HG02981 (cell line): ENCODE results near the gene NECAB3.
"Not testable (repeated sequence)": the region's sequence is repeated elsewhere in the genome, so short reads cannot be mapped to it uniquely, and the experiment has no call there.

Experiments used
- ATAC-seq: cut with Tn5 transposase; IDR thresholded peaks from one replicate; pipeline ENCODE4 v1.9.1; 2021; ENCODE audit warnings: mild to moderate bottlenecking, moderate library complexity; ENCODE audit not compliant: unreplicated experiment

Gene NECAB3, protein sequence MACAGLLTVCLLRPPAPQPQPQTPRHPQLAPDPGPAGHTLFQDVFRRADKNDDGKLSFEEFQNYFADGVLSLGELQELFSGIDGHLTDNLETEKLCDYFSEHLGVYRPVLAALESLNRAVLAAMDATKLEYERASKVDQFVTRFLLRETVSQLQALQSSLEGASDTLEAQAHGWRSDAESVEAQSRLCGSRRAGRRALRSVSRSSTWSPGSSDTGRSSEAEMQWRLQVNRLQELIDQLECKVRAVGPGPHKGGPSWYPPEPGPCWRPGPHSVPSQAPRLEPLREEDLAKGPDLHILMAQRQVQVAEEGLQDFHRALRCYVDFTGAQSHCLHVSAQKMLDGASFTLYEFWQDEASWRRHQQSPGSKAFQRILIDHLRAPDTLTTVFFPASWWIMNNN

DNA sequence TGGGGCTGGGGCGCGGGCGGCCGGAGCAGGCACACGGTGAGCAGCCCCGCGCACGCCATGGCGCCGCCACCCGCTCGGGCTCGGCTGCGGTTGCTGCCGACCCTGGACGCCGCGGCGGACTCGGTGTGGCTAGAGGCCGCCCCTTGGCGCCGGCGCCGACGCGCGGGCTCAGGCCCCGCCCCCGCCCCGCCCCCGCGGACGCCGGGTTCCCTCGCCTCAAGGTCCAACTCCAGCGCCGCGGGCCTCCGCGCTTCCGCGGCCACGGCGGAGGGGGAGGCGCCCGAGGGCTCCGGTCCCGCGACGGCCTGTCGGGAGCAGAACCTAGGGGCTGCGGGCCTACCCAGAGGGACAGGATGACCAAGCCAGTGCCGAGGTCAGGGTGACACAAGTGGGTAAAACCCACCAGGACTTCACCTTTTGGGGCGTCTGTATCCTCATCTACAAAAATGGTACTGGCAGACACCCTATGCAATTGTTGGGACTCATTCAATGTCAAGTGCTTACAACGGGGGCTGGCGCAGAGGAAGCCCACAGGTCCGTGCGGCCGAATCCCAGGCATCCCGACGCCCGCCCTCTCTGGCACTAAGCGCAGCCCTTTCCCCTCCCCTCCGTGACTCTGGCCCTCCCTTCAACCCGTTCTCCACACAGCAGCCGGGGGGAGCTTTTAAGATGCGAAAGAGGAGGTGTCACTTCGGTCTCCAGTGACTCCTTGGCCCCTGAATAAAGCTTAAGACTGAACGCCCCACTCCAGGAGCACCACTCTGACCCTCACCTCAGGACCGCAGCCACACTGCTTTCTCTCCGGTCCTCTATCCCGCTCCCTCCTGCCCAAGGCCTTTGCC is at the start of gene NECAB3:
TSS of gene NECAB3 (minus strand) at position 135 of the 842 bp plus-strand sequence. CDS start at position 59, 76 bp downstream.
- no peak for ATAC-seq

- no peak for ATAC-seq
Measured at GRCh38 chr20:33721391-33722140, 47.3 kb upstream of the NECAB3 start.

GRCh38 chr20:33719989-33720709 is 45.9 kb upstream of the NECAB3 start, which contains the start of gene PXMP4:
TSS of gene PXMP4 (minus strand) at chr20:33720310. CDS start at chr20:33720207, 103 bp downstream.
- peak; percentile 95 for ATAC-seq

DNA sequence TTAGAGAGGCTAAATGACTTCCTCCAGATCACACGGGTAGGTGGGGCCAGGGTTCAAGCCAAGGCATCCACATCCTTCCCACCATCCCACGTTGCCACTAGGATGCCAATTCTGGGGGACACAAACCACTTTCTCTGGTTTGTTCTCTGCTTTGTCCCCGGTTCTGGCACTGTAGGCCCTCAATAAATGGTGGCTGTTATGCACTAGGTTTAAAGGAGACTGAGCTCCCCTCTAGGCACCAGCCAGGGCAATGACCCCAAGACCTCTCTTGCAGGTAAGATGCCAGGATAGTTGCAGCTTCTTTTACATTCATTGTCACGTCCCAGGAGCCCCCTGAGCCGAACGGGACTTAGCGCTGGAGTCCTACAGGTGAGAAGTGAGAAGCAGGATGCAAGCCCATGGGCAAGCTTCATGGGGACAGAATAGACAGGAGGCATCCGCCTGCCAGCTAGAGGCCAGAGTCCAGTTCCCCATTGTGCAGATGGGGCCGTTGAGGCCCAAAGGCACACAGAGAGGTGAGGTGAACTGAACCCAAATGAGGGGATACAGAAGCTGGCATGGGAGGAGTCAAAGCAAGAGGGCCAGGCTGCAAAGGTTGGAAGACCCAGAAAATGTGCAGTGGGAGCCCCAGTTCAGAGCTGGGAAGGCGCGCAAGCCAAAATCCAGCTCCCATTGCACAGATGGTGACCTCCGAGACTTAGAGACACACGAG is 45.2 kb upstream of the NECAB3 start:
- no peak for ATAC-seq

DNA sequence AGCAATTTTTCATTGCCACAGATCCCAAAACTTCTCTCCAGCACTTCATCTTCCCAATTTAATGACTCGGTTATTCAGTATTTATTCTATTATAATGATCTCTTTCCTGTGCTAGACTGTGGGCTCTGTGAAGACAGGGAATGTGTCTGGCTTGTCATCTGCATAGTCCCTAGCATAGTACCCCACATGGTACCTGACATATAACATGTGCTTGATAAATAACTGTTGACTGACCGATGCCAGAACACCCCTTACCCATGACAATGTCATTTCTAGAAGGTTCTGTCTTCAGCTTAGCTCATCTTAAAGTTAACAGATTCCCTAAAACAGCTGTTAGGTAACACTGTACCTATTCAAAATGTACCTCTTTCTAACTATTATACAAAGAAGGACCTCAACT is 42.3 kb upstream of the NECAB3 start:
- ATAC-seq = no peak

- no peak for ATAC-seq
Measured at GRCh38 chr20:33713865-33714367, 39.7 kb upstream of the NECAB3 start.

DNA sequence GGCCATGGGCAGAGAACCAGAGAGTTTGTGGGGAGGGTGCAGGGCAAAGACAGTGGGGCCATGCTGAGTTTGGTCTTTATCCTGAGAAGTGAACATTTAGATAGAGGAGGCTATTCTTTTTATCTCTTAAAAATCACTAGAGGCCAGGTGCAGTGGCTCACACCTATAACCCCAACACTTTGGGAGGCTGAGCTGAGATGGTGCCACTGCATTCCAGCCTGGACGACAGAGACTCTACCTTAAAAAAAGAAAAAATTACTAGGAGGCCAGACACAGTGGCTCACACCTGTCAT is 37.2 kb upstream of the NECAB3 start:
- ATAC-seq = no peak

GRCh38 chr20:33710681-33711445 is 36.6 kb upstream of the NECAB3 start:
- no peak for ATAC-seq

DNA sequence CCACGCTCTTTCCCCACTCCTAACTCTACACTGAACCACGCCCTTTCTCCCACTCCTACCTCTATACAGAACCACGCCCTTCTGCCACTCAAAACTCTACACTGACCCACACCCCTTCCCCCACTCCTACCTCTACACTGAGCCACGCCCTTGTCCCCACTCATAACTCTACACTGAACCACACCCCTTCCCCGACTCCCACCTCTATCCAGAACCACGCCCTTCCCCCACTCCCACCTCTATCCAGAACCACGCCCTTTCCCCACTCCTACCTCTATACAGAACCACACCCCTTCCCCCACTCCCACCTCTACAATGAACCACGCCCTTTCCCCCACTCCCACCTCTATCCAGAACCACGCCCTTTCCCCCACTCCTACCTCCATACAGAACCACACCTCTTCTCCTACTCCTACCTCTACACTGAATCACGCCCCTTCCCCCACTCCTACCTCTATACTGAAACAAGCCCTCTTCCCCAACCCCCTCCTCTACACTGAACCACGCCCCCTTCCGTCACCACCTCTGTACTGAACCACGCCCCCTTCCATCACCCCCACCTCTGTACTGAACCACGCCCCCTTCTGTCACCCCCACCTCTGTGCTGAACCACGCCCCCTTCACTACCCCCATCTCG is 35.8 kb upstream of the NECAB3 start:
- no peak for ATAC-seq

DNA sequence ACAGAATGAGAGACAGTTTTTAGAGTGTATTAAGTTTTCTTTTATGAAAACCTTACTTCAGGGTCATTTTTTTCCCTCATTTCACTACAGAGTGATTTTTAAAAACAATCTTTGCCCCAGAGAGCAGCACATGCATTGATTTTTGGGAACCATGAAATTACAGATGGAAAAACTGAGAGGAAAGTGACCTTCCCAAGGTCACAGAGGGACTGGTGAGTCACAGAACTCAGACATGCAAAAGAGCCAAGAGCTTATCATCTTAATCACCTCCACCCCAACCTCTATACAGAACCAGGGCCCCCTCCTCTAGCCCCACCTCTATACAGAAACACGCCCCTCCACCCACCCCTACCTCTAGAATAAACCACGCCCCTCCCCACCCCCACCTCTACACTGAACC is 35.2 kb upstream of the NECAB3 start:
- no peak for ATAC-seq

DNA sequence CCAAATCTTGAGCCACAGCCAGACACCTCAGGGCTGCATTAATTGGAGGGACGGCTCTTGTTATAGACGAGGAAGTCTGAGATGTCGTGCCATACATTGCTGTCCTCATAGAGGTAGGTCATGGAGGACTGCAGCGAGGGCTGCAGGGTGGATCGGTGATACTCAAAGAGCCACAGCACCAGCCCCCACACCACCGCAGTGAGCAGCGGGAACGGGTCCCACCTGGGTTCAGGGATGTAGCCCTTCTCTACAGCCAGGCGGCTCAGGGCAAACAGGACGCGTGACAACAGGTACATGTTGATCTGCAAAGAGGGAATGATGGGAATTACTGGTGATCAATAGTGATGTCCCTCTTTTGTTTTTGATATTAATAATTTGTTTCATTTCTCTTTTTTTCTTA is 33.4 kb upstream of the NECAB3 start:
- no peak for ATAC-seq

GRCh38 chr20:33704197-33704924 is 30.1 kb upstream of the NECAB3 start:
- ATAC-seq = no peak

GRCh38 chr20:33703498-33704137 is 29.4 kb upstream of the NECAB3 start:
- no peak for ATAC-seq

GRCh38 chr20:33702861-33703260 is 28.6 kb upstream of the NECAB3 start:
- ATAC-seq = no peak

GRCh38 chr20:33701629-33702450 is 27.6 kb upstream of the NECAB3 start:
- no peak for ATAC-seq

DNA sequence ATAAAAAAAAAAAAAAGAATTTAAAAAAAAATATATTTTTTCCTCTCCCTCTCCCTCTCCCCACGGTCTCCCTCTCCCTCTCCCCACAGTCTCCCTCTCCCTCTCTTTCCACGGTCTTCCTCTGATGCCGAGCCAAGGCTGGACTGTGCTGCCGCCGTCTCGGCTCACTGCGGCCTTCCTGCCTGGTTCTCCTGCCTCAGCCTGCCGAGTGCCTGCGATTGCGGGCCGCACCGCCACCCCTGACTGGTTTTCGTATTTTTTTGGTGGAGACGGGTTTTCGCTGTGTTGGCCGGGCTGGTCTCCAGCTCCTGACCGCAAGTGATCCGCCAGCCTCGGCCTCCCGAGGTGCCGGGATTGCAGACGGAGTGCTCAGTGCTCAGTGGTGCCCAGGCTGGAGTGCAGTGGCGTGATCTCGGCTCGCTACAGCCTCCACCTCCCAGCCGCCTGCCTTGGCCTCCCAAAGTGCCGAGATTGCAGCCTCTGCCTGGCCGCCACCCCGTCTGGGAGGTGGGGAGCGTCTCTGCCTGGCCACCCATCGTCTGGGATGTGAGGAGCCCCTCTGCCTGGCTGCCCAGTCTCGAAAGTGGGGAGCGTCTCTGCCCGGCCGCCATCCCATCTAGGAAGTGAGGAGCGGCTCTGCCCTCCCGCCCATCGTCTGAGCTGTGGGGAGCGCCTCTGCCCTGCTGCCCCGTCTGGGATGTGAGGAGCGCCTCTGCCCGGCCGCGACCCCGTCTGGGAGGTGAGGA is 26.6 kb upstream of the NECAB3 start:
- ATAC-seq = not testable (repeated sequence)
